ENCODE data around the gene MORN3.
"Not testable (repeated sequence)": the region's sequence is repeated elsewhere in the genome, so short reads cannot be mapped to it uniquely, and the experiment has no call there.

The MORN3 gene

DNA sequence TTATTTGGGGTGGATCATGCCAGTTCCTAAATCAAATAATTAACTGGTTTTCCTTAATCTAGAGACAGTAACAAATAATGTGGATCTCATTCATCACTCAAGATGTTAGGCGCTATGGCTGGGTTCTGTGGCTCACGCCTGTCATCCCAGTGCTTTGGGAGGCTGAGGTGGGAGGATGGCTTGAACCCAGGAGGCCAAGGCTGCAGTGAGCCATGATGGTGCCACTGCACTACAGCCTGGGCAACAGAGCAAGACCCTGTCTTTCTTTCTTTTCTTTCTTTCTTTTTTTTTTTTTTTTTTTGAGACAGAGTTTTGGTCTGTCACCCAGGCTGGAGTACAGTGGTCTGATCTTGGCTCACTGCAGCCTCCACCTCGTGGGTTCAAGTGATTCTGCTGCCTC is 23.3 kb upstream of the MORN3 start:
- DNase-seq (ENCODE audit: low read depth), result not testable (repeated sequence)

DNA sequence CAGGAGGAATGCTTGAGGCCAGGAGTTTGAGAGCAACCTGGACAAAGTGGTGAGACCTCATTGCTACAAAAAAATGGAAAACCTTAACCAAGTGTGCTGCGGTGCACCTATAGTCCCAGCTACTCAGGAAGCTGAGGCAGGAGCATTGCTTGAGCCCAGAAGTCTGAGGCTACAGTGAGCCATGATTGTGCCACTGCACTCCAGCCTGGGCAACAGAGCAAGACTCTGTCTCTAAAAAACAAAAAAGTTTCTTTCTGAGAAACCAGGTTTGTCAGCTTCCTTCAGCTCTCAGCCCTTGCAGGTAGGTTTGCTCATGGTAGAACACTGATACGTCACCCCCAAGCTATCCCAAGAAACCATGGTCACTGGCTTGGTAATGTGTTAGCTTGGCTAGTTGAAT is 20.0 kb upstream of the MORN3 start:
- DNase-seq (ENCODE audit: low read depth), result no peak

DNA sequence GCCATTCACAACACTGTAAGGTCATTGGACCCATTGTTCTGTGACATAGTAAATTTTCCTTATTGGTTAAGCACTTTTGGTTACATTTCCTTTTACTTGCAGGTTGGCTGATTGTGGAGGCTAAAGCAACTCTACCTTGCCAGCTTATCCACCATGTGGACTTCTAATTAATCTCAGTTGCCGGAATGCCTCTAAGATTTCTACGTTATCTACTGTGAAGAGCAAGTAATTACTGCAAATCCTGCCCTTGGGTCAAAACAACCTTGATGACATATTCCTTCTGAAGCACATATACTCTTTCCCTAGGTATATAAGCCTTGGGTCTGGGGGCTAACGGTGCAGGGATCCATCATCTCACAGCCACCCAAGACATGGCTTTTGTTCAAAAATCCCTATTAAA is 19.5 kb upstream of the MORN3 start:
- no peak for DNase-seq (ENCODE audit: low read depth)

DNA sequence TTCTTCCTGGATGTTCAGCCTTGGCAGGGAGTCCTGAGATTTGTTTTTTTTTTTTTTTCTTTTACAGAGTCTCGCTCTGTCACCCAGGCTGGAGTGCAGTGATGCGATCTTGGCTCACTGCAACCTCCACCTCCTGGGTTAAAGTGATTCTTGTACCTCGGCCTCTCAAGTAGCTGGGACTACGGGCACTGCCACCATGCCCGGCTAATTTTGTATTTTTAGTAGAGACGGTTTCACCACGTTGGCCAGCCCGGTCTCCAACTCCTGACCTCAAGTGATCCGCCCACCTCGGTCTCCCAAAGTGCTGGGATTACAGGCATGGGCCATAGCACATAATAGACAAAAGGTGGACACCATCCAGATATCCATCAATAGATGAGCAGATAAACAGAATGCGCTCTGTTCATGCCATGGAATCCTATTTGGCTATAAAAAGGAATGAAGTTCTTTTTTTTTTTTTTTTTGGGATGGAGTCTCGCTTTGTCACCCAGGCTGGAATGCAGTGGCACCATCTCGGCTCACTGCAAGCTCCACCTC is 10.3 kb upstream of the MORN3 start:
- DNase-seq (ENCODE audit: low read depth), result not testable (repeated sequence)

DNA sequence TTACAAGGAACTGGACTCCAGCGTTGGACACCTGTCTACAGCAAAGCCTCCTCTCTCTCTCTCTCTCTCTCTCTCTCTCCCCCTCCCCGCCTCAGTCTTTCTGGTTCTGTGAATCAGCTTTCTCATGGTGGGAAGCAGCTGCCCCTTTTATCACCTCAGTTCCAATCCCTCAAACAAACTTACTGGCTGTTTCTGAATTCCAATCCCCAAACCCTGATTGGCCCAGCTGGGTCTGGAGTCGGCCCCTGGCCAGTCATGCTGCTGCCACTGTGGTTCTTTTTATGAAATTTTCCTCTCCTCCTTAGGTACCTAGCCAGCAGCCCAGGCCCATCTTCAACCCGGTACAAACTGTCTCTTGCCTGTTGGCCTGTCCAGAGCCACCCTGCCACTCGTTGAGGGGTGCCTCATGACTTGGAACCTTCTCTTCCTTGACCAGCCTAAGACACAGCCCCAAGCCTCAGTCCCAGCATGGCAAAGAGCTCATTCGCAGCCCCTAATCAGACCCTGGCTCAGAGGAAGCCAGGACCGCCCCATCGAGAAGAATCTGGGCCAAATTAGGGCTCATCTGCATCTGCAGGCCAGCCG is 9.4 kb upstream of the MORN3 start:
- no peak for DNase-seq (ENCODE audit: low read depth)

DNA sequence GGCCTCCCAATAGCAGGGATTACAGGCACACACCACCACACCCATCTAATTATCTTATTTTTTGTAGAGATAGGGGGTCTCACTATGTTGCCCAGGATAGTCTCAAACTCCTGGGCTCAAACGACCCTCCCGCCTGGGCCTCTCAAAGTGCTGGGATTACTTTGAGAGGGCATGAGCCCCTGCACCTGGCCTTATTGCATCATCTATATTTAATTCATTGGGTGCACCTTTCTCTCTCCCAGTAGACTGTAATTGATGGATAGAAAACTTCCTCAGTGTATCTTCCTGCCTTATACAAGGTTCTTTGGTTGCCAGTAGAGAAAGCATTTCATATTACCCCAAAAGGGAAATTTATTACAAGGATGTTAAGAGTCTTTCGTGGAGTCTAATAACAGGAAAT is 8.9 kb upstream of the MORN3 start:
- no peak for DNase-seq (ENCODE audit: low read depth)

DNA sequence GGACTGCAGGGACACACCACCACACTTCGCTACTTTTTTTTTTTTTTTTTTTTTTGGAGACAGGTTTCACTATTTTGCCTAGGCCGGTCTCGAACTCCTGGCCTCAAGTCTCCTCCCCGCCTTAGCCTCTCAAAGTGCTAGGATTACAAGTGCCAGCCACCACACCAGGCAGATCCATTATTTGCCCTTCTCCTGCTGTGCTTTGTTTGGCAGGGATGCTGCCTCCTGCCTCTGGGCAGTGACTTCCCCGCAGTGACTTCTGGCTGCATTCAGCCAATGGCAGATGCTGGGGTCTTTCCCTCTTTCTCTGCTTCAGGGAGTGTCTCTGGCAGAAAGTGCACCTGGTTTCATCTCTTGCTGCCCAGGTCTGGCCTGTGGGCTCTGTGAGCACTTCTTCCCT is 6.7 kb upstream of the MORN3 start:
- DNase-seq (ENCODE audit: low read depth), result no peak

DNA sequence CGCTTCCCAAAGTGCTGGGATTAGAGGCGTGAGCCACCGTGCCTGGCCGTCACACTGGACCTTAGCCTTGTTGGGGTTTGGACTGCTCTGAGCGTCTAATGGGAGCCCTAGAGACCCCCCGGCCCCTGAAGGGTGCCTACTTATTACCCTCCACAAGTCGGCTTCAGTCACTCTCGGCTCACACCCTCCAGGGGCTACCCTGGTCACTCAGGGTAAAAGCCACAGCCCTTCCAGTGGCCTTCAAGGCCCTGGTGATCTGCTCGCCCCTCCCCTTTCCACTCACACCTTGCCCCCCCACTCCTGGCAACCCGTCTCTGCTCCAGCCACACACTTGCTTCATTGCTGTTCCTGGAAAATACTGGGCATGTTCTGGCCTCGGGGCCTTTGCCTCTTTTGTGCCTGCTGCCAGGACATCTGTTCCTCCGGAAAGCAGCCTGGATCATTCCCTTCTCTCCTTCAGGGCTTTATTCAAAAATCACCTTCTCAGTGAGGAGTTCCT is 3.6 kb upstream of the MORN3 start:
- DNase-seq (ENCODE audit: low read depth), result no peak

DNA sequence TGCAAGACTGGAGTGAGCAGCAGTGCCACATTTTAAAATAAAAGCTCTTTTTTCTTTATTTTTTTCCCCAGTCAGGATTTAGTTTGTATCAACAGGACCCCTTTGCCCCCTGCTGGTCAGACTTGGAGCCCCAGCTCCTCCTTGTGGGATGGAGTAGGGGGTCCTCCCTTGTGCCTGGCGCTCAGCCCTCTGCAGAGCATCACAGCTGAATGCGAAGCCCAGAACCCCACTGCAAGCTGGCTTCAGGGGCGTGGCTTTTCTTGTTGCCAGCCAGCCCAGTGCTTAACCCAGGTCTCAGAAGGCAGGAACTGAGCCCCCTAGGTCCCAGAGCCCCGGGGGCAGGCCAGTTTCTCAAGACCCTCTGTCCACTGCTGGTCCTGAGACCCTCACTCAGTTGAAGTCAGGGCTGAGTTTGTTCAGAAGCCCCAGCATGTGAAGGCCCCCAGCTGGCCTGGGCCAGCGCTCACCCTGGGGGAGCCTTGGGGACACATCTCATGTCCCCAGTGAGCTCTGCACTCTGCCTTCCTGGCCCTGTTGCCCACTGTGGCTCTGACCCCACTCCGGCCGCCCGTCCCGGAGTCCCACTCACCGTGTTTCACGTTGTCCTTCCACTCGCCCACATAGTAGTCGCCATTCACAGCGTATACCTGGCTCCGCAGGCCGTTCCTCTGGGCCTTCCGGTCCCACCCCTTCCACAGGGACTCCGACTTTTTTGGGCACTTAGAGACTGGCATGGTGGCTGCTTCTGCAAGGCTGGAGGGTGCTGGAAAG is 519 bp downstream of the MORN3 start:
- DNase-seq (ENCODE audit: low read depth), result peak; percentile 33

DNA sequence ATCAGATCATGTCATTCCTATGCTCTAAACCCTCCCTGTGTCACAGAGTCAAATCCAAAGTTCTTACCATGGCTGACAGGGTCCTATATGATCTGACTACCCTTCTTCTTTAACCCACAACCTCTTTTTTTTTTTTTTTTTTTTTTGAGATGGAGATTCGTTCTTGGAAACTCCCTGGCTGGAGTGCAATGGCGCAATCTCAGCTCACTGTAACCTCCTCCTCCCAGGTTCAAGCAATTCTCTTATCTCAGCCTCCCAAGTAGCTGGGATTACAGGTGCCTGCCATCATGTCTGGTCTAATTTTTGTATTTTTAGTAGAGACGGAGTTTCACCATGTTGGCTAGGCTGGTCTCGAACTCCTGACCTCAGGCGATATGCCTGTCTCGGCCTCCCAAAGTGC is 2.6 kb downstream of the MORN3 start:
- not testable (repeated sequence) for DNase-seq (ENCODE audit: low read depth)

DNA sequence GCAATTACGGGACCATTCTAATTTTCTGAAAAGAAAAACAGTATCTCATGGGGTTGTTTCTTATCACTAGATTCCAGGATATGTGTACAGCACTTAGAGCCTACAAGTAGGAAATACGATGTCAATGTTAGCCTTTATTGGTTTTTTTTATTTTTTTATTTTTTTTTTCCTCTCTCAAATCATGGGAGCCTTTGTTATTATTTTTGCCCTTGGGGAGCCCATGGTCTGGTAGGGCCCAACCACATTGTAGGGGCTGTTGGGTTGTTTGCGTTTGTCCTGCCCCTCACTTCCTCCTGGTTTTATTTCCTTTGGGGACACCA is 5.9 kb downstream of the MORN3 start:
- DNase-seq (ENCODE audit: low read depth), result no peak

DNA sequence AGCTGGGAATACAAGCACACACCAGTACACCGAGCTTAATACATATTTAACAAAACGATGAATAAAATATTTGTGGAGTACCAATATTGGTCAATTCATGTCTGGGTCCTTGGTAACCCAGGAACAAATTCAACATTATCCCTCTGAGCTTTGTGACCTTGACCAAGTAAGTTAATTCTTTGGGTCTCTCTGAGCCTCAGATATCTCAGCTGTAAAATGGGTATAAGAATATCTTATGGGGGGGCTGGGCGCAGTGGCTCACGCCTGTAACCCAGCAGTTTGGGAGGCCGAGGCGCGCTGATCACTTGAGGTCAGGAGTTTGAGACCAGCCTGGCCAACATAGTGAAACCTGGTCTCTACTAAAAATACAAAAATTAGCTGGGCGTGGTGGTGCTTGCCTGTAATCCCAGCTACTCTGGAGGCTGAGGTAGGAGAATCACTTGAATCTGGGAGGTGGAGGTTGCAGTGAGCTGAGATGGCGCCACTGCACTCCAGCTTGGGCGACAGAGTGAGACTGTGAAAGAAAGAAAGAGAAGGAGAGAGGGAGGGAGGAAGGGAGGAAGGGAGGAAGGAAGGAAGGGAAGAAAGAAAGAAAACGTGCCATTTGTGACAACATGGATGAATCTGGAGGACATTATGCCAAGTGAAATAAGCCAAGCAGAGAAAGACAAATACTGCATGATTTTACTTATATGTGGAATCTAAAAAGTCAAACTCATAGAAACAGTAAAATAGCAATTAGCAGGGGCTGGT is 7.9 kb downstream of the MORN3 start:
- not testable (repeated sequence) for DNase-seq (ENCODE audit: low read depth)

DNA sequence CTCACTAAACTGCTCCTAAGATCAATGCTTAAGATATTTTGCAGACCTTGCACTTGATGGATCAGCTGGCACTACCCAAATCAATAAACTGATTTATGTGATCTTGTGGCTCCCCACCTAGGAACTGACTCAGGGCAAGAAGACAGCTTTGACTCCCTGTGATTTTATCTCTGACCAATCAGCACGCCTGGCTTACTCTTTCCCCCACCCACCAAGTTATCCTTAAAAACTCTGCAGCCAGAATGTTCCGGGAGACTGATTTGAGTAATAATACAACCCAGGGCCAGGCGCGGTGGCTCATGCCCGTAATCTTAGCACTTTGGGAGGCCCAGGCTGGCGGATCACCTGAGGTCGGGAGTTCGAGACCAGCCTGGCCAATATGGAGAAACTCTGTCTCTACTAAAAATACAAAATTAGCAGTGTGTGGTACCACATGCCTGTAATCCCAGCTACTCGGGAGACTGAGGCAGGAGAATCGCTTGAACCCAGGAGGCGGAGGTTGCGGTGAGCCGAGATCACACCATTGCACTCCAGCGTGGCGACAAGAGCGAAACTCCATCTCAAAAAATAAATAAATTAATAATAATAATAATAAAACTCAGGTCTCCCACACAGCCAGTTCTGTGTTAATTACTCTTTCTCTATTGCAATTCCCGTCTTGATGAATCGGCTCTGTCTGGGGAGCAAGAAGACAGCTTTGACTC is 12.0 kb downstream of the MORN3 start:
- no peak for DNase-seq (ENCODE audit: low read depth)

DNA sequence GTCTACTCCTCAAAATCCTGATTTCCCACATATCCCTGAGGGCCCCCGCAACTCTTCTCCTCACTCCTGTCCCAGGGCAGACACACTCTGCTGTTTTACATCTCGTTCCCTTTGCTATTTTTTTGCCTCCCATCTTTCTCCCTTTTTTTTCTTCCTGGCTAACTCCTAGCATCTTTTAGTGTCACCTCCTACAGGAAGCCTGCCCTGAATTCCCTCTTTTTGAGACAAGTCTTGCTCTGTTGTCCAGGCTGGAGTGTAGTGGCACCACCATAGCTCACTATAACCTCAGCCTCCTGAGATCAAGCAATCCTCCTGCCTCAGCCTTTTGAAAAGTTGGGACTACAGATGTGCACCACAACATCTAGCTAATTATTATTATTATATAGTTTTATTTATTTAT is 13.3 kb downstream of the MORN3 start:
- DNase-seq (ENCODE audit: low read depth), result no peak

DNA sequence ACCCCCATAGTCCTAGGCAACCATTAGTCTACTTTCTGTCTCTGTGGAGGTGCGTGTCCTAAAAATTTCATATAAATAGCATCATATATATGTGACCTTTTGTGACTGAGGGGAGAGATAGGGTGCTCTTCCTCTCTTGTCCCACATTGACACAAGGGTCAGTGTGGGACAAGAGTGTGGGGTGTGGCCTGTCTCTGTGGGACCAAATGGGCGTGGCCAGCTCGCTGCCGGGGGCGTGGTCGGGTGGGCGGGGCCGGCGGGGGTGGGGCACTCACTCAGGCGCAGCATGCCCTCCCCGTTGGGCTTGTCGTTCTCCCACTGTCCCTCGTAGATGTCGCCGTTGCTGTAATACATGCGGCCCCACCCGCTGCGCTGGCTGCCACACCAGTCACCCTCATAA is 15.5 kb downstream of the MORN3 start:
- DNase-seq (ENCODE audit: low read depth), result no peak

DNA sequence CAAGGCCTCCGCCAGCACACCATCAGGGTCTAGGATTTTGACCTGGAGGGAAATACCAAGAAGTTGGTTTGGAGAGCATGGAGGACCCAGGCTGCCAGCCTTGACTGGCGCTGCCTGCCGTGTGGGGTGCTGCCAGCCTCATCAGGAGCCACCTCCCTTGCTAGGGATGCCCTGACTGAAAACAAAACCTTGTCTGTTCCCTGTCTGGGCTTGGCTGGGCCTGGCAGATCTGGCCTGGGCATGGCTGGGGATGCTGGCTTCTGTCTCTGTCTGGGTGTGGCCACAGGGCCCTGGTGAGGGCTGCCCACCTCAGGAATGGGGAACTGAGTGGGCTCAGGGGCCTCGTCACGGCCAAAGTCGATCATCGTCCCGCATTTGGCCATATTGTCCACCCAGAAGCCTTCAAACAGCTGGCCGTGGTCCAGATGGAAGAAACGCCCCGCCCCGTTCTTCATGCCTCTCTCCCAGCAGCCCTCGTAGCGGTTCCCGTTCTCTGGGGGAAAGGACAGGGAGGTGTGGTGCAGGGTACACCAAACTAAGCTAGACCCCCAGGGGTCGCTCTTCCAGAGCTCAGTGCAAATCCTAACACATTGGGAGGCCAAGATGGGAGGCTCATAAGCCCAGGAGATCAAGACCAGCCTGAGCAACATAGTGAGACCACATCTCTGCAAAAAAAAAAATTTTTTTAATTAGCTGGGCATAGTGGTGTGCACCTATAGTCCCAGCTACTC is 16.5 kb downstream of the MORN3 start:
- no peak for DNase-seq (ENCODE audit: low read depth)

DNA sequence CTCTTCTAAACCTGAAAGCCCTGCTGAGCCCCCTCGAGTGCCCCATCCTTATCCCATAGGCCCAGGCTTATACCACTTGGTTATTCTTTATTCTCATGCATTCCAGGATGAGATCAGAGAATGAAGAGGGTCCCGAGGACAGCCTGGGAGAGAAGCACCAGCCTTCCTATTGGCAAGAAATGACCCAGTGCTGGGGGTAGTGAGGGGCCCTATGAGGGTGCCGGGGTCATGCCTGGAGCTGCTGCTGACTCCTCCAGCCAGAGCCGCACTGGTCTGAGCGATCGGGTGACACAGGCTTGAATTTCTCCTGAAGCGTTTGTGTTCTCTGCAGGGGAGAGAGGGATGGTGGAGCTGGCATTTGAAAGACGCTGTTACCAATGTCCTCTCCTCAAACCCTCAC is 18.1 kb downstream of the MORN3 start:
- no peak for DNase-seq (ENCODE audit: low read depth)

DNA sequence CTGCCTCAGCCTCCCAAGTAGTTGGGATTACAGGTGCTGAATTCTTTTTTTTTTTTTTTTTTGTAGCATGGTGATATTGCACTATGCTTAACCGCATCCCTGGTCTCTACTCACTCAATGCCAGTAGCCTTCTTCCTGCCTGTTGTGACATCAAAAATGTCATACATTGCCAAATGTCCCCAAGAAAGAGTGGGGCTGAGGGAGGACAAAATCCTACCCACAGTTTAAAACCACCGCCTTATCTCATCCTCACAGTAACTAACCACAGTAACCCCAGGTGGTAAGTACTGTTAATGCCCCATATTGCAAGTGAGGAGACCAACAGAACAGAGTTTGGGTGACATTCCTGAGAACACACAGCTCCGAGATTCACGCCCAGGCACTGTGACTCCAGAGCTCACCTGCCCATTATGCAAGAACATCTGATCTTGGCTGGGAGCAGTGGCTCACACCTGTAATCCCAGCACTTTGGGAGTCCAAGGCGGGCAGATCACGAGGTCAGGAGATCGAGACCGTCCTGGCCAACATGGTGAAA is 19.6 kb downstream of the MORN3 start:
- DNase-seq (ENCODE audit: low read depth), result no peak

DNA sequence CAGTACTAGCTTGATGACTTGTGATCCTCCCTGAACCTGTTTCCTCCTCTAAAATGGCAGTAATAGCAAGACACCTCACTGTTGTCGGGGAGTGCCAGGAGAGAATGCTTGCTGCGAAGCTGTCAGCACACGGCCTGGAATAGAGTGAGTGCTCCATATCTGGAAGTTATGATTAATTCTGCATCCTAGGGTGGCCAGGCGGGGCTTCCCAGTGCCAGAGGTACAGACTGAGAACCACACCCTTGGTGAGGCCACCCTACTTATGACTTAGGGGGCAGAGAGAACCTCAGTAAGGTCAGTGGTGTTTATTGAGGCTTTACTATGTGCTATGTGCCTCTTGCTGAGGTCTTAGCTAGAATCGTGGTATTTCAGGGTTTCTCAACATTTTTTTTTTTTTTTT is 20.1 kb downstream of the MORN3 start:
- no peak for DNase-seq (ENCODE audit: low read depth)

DNA sequence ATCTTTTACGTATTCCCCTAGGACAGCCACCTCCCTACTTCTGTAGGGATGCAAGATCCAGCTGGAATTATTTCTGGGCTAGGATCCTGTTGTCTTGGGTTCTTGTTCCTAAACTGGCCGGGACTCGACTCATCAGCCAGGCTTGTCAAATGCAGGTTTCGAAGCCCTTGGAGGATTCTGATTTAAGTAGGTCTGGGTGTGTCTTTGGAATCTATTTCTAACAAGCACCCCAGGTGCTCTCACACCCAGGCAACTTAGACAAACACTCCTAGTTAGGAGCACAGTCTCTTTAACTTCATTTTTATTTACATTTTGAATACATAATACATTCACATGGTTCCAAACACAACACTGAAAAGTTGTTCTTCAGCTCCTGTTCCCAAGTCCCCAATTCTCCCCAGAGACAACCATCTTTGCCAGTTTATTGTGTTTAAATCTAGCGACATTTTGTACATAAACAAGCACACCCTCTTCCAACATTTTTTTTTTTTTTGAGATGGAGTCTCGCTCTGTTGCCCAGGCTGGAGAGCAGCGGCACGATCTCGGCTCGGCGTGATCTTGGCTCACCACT is 20.9 kb downstream of the MORN3 start:
- DNase-seq (ENCODE audit: low read depth), result no peak

DNA sequence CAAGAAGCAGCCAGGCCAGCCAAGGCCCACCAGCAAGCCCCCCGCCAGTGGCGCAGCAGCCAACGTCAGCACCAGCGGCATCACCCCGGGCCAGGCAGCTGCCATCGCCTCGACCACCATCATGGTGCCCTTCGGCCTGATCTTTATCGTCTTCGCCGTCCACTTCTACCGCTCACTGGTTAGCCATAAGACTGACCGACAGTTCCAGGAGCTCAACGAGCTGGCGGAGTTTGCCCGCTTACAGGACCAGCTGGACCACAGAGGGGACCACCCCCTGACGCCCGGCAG is 28.2 kb downstream of the MORN3 start:
- no peak for DNase-seq (ENCODE audit: low read depth)
